HG02884 (cell line): Measurements from ENCODE around the gene FSHR.

Experiments
- ATAC-seq: cut with Tn5 transposase; IDR thresholded peaks from one replicate; pipeline ENCODE4 v1.9.1; 2021; ENCODE audit warnings: mild to moderate bottlenecking, moderate library complexity; ENCODE audit not compliant: unreplicated experiment

FSHR gene, protein sequence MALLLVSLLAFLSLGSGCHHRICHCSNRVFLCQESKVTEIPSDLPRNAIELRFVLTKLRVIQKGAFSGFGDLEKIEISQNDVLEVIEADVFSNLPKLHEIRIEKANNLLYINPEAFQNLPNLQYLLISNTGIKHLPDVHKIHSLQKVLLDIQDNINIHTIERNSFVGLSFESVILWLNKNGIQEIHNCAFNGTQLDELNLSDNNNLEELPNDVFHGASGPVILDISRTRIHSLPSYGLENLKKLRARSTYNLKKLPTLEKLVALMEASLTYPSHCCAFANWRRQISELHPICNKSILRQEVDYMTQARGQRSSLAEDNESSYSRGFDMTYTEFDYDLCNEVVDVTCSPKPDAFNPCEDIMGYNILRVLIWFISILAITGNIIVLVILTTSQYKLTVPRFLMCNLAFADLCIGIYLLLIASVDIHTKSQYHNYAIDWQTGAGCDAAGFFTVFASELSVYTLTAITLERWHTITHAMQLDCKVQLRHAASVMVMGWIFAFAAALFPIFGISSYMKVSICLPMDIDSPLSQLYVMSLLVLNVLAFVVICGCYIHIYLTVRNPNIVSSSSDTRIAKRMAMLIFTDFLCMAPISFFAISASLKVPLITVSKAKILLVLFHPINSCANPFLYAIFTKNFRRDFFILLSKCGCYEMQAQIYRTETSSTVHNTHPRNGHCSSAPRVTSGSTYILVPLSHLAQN

GRCh38 chr2:49154140-49154539 lies at the start of gene FSHR:
Gene FSHR, minus strand, starts transcription at chr2:49154515. Its CDS starts 98 bp downstream, at chr2:49154417.
- no peak for ATAC-seq

DNA sequence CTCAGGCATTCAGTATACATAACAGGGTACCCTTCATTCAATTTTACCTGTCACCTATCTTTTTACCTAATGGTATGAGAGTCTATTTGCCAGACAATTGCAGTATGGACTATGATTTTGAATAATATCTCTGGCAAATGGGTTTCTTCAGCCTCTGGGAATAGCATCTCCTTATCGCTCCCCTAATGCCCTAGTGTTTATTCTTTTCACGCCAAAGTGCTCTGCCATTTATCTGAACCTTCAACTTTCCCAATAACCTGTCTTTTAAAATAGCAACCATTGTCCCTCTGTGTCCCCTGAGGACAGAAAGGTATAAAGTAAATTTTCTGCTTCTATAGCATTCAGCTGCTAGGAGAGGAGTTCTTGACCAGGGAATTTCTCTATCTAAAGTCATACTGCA lies 45.0 kb upstream of the FSHR start:
- ATAC-seq, result no peak

DNA sequence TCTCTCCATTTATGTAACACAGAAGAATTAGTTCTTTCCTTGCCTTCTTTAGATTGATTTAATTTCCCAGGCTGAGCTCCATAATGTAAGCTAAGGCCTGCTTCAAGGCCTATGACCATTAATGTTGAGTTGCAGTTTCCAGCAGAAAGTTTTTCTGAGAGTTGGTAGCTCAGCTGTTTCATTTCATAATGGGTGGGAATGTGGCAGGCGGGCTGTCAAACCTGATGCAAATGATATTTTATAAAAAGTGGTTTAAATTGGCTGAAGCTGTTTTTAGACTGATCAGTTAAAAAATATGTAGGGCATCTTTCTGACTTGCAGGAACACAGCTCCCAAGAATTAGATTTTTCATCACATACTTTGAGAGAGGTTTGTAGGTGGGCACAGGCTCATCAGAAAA lies 40.4 kb upstream of the FSHR start:
- ATAC-seq, result no peak

DNA sequence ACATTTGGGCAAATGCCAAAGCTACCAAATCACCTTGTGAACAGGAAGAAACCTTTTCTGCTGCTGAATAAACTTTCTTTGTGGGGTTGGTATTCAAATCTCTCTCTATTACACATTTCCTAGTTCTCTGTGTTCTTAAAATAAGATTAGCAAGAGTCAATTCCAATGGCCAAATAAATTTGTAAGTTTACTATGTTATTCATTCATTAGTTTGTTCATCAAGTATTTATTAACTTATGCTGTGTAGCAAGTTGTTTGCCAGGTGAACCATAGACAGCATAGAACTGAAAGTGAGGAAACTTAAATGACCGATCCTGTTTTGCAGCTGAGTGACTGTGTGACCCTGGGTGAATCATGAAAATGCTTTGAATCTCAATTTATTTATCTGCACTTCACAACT lies 37.7 kb upstream of the FSHR start:
- ATAC-seq, result no peak

DNA sequence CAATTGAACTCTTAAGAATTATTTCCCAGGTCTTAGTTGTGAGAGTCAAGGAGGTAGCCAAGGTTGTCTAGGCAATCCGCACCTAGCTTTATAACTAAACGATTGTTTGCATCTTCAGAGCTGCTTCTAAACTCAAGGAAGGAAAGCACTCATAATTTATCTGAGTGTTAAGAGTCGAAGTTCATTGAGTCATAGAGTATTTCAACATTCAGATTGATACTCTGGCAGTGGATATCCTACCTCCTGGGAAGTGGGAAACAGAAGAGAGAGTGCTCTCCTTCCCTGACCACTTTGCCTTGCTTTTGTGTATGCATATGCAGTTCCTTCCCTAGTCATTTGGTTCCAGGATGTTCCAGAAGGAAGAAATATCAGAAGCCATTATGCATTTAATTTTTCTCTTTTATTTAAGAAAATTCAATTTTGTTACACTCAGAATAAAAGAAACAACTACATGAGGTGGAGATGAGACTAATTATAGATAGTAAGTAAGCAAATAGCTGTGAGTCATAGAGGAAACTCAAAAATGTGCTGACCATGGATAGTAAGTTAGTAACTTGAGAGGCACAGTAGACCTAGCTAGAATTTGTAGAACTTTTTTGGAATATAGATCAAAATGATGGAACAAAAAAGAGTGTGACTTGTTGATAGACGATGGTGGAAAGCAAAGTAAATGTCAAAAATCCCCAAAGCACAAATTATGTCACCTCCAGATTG lies 35.4 kb upstream of the FSHR start:
- no peak for ATAC-seq

DNA sequence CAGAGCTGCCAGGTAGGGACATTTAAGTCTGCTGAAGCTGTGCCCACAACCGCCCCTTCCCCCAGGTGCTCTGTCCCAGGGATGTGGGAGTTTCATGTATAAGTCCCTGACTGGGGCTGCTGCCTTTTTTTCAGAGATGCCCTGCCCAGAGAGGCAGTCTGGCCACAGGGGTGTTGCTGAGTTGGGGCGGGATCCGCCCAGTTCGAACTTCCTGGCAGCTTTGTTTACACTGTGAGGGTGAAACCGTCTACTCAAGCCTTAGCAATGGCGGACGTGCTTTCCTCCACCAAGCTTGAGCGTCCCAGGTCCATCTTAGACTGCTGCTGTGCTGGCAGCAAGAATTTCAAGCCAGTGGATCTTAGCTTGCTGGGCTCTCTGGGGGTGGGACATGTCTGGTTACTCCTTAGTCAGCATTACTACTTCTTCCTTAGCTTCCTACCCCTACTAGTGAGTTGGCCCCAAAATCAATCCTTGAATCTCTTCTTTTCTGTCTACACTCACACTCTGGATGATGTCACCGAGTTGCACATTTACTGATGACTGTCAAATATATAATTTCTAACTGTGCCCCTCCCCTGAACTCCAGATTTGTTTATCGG lies 31.8 kb upstream of the FSHR start:
- ATAC-seq, result no peak

DNA sequence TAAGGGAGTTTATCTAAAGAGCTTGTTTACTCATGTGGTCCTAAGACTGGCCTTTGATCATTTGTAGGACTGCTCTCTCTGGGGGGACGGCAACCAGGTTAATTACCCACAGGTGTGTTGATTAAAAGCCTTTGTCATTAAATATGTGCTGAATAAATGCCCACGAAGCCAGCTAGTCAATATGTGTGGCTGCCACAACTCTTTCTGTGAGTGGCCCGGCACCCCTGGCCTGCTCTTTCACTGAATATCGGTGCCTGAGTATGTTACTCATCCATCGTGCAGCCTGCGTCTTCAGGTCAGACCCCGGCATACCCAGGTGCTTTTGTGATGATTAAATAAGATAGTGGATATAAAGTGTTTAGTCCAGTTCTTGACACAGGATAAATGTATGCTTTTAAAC lies 24.3 kb upstream of the FSHR start:
- ATAC-seq, result no peak

GRCh38 chr2:49177194-49177593 lies 22.9 kb upstream of the FSHR start:
- ATAC-seq, result no peak

- no peak for ATAC-seq
Observed at GRCh38 chr2:49175831-49176230, 21.5 kb upstream of the FSHR start.

DNA sequence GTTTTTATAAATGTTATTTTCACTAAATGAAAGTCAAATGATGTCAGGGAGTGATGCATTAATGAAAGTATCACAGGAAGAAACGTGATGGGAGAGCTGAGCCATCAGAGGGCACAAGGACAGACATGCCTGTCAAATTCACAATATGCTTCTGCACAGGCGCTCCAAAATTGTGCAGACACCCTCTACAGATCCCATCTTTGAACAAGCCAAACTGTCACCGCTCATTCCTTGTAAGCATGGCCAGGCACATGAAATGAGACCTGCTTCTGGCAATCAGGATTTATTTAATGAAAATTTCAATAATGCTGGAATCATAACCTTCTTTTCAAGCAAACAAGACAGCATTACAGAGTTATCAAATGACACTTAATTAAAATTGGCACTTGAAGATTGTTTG lies 20.4 kb upstream of the FSHR start:
- ATAC-seq, result no peak

GRCh38 chr2:49167131-49167530 lies 12.8 kb upstream of the FSHR start:
- ATAC-seq, result no peak

DNA sequence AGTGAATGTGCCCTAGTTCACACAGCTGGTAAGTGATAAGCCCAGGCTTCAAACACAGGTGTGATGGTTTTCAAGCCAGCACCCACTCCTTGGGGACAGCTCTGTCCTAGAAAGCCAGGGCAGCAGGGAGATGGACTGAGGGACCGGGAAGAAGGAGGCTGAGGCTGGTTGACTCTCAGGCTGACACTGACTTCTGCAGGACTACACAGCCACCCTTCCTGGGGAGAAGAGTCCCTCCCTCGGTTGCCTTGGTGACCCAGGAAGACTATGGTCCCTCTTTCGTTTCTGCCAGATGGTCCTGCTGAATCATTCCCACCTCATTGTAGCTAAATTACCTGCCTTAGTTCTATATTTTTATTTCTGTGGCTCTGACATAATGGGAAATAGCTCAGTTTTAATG lies 11.3 kb upstream of the FSHR start:
- ATAC-seq, result no peak

DNA sequence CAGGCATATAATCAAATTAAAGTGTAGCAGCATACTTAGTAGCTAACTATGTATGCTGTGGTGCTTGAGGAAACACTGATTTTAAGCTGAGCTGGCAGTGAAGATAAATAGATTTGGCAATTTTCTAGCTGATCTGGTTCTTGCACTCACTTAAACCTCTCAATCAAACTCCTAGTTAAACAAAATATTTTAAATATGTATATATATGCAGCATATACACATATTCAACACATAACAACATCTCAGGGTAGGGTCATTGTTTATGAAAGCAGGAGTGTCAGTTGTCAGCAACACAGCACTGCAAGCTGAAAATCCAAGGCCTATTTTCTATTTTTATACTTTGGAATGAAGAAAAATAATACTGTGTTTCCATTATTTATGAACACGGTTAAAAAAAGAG lies 10.4 kb upstream of the FSHR start:
- no peak for ATAC-seq

DNA sequence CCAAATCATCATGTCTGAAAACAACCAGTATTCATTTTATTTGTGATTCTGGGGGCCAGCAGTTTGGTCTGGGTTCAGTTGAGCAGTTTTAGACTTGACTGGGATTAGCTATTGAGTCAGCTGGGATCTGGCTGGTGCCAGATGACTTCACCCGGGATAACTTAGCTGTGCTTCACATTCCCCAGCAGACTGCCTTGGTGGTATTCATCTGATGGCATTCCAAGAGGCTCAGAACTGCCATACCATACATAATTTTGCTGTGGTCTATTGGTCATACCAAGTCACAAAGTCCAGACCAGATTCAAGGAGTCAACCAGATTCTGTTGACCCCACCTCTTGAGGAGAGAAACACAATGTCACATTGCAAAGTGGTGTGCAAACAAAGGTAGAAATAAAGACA lies 7.8 kb upstream of the FSHR start:
- ATAC-seq, result no peak

GRCh38 chr2:49154891-49155290 lies 576 bp upstream of the FSHR start:
- ATAC-seq, result no peak

- ATAC-seq, result no peak
Observed at GRCh38 chr2:49153252-49153651, 1.1 kb downstream of the FSHR start.

DNA sequence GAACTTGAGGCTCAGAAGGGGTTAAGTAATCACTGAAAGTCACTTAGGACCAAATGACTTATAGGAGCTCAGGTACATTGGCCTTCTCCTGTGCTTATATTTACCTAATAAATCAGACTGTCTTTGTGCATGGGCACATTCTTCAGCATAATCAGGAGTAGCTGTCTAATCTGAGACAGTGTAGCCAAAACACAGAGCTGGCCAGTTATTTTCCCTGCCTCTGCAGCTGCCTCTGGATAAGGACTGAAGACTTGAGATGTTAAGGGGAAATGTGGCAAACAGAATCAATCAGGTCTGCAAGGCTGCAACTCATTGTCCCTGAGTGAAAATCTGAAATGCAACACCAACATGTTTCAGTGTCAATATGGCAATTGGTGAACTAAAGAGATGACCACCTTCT lies 1.5 kb downstream of the FSHR start:
- ATAC-seq, result no peak

GRCh38 chr2:49146401-49146800 lies 7.9 kb downstream of the FSHR start:
- ATAC-seq, result no peak

GRCh38 chr2:49131801-49132200 lies 22.5 kb downstream of the FSHR start:
- no peak for ATAC-seq

GRCh38 chr2:49129034-49129433 lies 25.3 kb downstream of the FSHR start:
- peak; percentile 98 for ATAC-seq

GRCh38 chr2:49123600-49123999 lies 30.7 kb downstream of the FSHR start:
- ATAC-seq, result no peak
